GM12891 (cell line): ENCODE data around the gene CDH5.

Experiments used
- PAX5 ChIP-seq: IDR thresholded peaks from 2 replicates; pipeline ENCODE4 v1.6.1; 2011; ENCODE audit warnings: low read length, moderate library complexity, mild to moderate bottlenecking; ENCODE audit not compliant: insufficient read depth, severe bottlenecking
- POLR2A ChIP-seq: IDR thresholded peaks from 2 replicates; pipeline ENCODE4 v1.6.1; 2011; ENCODE audit warnings: low read depth, low read length, control low read depth
- POLR2AphosphoS5 ChIP-seq: IDR thresholded peaks from 2 replicates; pipeline ENCODE4 v1.6.1; 2011; ENCODE audit warnings: low read depth, low read length, control low read depth
- POU2F2 ChIP-seq: IDR thresholded peaks from 2 replicates; pipeline ENCODE4 v1.6.1; 2011; ENCODE audit warnings: low read depth, mild to moderate bottlenecking, control low read depth, low read length, moderate library complexity
- SPI1 ChIP-seq: IDR thresholded peaks from 2 replicates; pipeline ENCODE4 v1.6.1; 2011; ENCODE audit warnings: low read depth, low read length, control low read depth
- TAF1 ChIP-seq: IDR thresholded peaks from 2 replicates; pipeline ENCODE4 v1.6.1; 2011; ENCODE audit warnings: low read depth, low read length, control low read depth

DNA sequence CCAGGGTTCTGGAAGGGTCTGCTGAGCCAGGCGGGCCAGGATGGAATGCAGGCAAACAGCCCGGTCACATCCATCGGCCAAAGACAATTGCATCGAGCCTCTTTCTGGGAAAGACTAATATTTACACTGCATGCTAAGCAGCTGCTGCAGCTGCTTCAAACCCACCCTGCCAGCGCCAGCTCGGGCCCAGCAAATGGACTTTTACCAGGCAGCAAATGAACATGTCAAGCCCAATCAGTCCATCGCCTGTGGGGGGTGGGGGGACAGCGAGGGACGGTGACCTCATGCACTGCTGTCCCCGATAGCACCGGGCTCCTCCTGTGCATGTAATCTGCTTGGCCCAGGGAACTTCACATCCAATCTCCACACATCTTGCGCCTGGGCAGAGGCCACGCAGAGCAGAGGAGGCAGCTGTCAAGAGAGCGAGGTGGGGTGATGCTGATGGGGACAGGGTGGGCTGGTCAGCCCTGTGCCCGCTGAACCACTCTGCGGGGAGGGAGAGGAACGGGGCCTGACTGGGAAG, 39.4 kb upstream of the CDH5 start:
- TF ChIP-seq POLR2A, result no peak
- TF ChIP-seq SPI1, result no peak
- TF ChIP-seq PAX5, result no peak
- TF ChIP-seq POLR2AphosphoS5, result no peak
- TF ChIP-seq TAF1, result no peak
- no peak for TF ChIP-seq POU2F2
